ENCODE measurements around the gene XPA.

DNA sequence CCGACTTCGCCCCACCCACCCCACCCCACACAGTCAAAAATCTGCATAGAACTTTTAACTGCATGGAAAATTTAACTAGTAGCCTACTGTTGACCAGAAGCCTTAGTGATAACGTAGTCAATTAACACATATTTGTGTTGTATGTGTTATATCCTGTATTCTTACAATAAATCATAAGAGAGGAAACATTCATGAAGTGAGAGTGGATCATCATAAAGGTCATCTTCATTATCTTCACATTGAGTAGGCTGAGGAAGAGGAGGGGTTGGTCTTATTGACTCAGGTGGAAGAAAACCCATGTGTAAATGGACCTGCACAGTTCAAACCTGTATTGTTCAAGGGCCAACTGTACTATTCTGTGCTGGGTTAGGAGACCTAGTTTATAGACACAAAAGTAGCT is 31.4 kb downstream of the XPA start:
- TF ChIP-seq POLR2A (IDR thresholded peaks at IDR 0.05) = no peak
- TF ChIP-seq, protein P1, sequence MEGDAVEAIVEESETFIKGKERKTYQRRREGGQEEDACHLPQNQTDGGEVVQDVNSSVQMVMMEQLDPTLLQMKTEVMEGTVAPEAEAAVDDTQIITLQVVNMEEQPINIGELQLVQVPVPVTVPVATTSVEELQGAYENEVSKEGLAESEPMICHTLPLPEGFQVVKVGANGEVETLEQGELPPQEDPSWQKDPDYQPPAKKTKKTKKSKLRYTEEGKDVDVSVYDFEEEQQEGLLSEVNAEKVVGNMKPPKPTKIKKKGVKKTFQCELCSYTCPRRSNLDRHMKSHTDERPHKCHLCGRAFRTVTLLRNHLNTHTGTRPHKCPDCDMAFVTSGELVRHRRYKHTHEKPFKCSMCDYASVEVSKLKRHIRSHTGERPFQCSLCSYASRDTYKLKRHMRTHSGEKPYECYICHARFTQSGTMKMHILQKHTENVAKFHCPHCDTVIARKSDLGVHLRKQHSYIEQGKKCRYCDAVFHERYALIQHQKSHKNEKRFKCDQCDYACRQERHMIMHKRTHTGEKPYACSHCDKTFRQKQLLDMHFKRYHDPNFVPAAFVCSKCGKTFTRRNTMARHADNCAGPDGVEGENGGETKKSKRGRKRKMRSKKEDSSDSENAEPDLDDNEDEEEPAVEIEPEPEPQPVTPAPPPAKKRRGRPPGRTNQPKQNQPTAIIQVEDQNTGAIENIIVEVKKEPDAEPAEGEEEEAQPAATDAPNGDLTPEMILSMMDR (IDR thresholded peaks at IDR 0.05) = no peak
